Measurements from ENCODE around the gene GMEB1.
A peak's percentile ranks its signal among the peaks of the same experiment; 100 is the strongest.
"Not testable (repeated sequence)": the region's sequence is repeated elsewhere in the genome, so short reads cannot be mapped to it uniquely, and the experiment has no call there.

GMEB1 gene

GRCh38 chr1:28668191-28668955 lies at the start of gene GMEB1:
TSS of gene GMEB1 (plus strand) at chr1:28668784. CDS start at chr1:28683613, 14,829 bp downstream.
- FAIRE-seq, result no peak
- no peak for TF ChIP-seq POLR2A (IDR thresholded peaks at IDR 0.05; ENCODE audit: low read depth, low read length)
- peak; percentile 78 for DNase-seq (ENCODE audit: insufficient read length, low spot score)

GRCh38 chr1:28631713-28632112 lies 36.9 kb upstream of the GMEB1 start:
- FAIRE-seq (no peak), DNase-seq (ENCODE audit: insufficient read length, low spot score) (no peak)
- TF ChIP-seq POLR2A (IDR thresholded peaks at IDR 0.05; ENCODE audit: low read depth, low read length), result no peak

- TF ChIP-seq POLR2A (IDR thresholded peaks at IDR 0.05; ENCODE audit: low read depth, low read length), result no peak
- FAIRE-seq, result no peak
- DNase-seq (ENCODE audit: insufficient read length, low spot score), result no peak
Observed at GRCh38 chr1:28632560-28632959, 36.0 kb upstream of the GMEB1 start.

DNA sequence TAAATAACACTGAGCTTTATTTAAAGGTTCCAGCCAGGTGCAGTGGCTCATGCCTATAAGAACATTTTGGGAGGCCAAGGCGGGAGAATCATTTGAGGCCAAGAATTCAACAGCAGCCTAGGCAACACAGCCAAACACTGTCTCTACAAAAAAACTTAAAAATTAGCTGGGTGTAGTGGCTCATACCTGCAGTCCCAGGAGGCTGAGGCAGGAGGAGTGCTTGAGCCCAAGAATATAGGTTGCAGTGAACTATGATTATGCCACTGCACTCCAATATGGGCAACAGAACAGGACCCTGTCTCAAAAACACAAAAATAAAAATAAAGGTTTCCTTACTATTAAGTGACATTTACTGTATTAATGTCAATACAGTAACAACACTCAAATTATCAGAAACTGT lies 27.8 kb upstream of the GMEB1 start:
- FAIRE-seq (no peak), DNase-seq (ENCODE audit: insufficient read length, low spot score) (no peak)
- no peak for TF ChIP-seq POLR2A (IDR thresholded peaks at IDR 0.05; ENCODE audit: low read depth, low read length)

- DNase-seq (ENCODE audit: insufficient read length, low spot score), result no peak
- no peak for TF ChIP-seq POLR2A (IDR thresholded peaks at IDR 0.05; ENCODE audit: low read depth, low read length)
- no peak for FAIRE-seq
Observed at GRCh38 chr1:28642056-28642846, 26.3 kb upstream of the GMEB1 start.

- TF ChIP-seq POLR2A (IDR thresholded peaks at IDR 0.05; ENCODE audit: low read depth, low read length), result peak; percentile 97
- FAIRE-seq (peak; percentile 62), DNase-seq (ENCODE audit: insufficient read length, low spot score) (peak; percentile 55)
Observed at GRCh38 chr1:28642847-28643635, 25.5 kb upstream of the GMEB1 start, which contains the start of gene TAF12. TSS of gene TAF12 (minus strand) at chr1:28643067. CDS start at chr1:28622081, 20,986 bp downstream.

- FAIRE-seq (no peak), DNase-seq (ENCODE audit: insufficient read length, low spot score) (no peak)
- no peak for TF ChIP-seq POLR2A (IDR thresholded peaks at IDR 0.05; ENCODE audit: low read depth, low read length)
Observed at GRCh38 chr1:28644494-28644893, 24.1 kb upstream of the GMEB1 start.

DNA sequence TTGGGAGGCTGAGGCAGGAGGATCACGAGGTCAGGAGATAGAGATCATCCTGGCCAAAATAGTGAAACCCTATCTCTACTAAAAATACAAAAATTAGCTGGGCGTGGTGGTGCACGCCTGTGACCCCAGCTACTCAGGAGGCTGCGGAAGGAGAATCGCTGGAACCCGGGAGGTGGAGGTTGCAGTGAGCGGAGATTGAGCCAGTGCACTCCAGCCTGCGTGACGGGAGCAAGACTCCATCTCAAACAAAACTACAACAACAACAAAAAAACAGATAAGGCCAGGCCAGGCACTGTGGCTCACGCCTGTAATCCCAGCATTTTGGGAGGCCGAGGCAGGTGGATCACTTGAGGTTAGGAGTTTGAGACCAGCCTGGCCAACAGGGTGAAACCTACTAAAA lies 23.2 kb upstream of the GMEB1 start:
- FAIRE-seq; DNase-seq (ENCODE audit: insufficient read length, low spot score): not testable (repeated sequence)

DNA sequence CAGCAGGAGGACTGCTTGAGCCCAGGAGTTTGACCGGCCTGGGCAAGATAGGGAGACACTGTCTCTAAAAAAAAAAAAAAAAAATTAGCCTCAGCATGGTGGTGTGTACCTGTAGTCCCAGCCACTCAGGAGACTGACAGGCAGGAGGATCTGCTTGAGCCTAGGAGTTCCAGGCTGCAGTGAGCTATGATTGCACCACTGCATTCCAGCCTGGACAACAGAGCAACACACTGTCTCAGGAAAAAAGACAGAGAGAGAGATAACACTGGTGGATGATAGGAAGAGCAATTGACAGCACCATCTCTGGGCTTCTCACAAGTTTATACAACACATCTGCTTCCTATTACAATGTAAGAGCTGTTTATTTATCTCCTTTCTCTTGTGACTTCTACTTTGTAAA lies 22.5 kb upstream of the GMEB1 start:
- FAIRE-seq (no peak), DNase-seq (ENCODE audit: insufficient read length, low spot score) (no peak)
- no peak for TF ChIP-seq POLR2A (IDR thresholded peaks at IDR 0.05; ENCODE audit: low read depth, low read length)

DNA sequence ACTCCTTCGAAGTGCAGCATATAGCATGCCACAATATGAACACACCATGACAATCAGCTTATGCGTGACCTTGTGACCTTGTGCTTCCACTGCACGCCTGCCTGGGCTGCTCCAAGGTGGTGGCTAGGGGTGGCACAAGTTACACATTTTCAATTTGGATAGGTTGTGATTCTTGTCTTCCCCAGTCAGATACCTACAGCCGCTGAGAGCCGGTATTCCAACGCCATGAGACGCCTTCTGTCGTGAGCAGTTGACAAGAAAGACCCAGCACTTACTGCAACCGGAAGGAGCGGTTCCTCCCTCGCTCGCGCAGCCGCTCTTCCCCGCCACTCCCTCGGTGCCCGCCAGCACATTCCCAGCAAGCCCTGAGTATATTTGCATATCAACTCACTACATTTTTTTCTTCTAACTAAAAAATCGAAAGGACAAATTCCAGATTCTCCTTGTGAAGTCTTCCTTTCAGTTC lies 20.5 kb upstream of the GMEB1 start:
- no peak for TF ChIP-seq POLR2A (IDR thresholded peaks at IDR 0.05; ENCODE audit: low read depth, low read length)
- peak; percentile 6 for FAIRE-seq

DNA sequence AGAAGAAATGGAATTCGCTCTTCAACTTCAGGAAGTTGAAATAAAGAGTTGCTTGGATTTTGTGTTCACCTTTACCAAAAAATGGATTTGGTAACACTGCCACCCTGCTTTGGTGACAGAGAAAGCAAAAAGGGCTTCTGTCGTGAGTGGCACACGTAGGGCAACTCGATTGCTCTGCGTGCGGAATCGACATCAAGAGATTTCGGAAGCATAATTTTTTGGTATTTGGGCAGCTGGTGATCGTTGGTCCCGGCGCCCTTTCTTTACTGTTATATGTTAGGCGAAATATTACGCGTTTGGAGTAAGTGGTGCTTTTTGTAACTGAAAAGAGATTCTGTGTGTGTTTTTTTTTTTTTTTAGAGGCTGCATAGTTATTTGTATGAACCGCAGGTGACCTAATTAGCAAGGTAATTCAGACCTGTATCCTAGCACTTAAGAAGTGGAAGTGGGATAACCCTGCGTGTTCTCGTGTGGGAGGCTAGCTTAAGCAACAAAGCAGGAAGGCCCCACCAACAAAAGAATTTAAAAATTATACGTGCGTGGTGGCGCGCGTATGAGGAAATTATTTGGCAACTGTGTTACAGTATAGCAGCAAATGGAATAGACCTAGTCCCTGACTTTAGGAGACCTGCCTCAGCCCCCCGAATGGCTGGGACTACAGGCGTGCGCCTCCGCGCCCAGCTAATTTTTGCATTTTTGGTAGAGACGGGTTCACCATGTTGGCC lies 19.9 kb upstream of the GMEB1 start, which contains the start of gene RNU11:
Gene RNU11 (plus strand): TSS at position 127 of the 725 bp plus-strand sequence.
- peak; percentile 42 for DNase-seq (ENCODE audit: insufficient read length, low spot score)
- no peak for FAIRE-seq
- peak; percentile 98 for TF ChIP-seq POLR2A (IDR thresholded peaks at IDR 0.05; ENCODE audit: low read depth, low read length)

More for the DNA sequence above, 20.5 kb upstream of the GMEB1 start:
- DNase-seq (ENCODE audit: insufficient read length, low spot score), result peak; percentile 49

DNA sequence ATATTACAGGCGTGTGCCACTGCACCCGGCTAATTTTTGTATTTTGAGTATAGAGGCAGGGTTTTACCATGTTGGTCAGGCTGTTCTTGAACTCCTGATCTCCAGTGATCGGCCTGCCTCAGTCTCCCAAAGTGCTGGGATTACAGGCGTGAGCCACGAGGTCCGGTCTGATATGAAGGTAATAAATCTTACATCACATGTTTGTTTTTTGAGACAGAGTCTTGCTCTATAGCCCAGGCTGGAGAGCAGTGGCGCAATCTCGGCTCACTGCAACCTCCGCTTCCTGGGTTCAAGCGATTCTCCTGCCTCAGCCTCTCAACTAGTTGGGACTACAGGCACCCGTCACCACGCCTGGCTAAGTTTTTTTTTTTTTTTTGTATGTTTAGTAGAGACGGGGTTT lies 15.5 kb upstream of the GMEB1 start:
- not testable (repeated sequence) for DNase-seq (ENCODE audit: insufficient read length, low spot score); FAIRE-seq

GRCh38 chr1:28653870-28654269 lies 14.7 kb upstream of the GMEB1 start:
- FAIRE-seq; DNase-seq (ENCODE audit: insufficient read length, low spot score): not testable (repeated sequence)

- not testable (repeated sequence) for DNase-seq (ENCODE audit: insufficient read length, low spot score); FAIRE-seq
Observed at GRCh38 chr1:28655448-28656311, 12.9 kb upstream of the GMEB1 start.

Data from H54 (cell line).